ENCODE data around the gene MRPS27.

MRPS27 gene

DNA sequence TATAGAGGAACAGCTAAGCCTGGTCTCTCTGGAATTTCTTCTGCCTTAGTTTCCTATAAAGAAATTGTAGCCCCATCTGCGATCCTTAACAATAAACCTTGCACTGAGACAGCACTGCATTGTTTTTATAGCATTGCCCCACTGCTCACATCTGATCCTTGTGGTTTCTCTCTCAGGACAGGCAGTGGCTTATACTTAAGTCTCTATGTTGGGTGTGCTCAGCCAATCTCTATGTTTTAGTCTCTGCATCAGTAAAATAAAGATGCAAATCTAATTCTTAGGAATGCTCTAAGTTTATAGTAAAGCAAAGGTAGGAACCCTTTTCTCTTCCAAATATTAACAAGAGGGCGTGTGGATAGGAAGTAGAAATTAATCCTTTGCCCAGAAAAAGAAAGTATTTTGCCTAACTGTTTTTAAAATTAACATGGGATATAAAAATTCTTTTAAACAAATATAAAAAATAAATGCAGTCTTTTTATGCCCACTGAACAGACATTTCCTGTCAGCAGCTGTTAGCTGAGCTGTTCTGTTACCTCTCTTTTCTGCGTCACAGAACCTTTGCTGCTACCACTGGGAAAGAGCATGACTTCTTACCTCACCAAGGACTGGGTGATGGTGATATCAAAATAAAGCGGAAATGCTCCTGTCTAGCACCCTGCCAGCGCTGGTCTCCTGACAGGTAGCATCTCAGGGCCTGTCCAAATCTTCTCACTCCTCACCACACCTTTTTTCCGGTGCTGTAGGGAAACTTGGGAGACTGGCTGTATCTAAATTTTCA is 29.5 kb downstream of the MRPS27 start:
- TF ChIP-seq, protein P1, sequence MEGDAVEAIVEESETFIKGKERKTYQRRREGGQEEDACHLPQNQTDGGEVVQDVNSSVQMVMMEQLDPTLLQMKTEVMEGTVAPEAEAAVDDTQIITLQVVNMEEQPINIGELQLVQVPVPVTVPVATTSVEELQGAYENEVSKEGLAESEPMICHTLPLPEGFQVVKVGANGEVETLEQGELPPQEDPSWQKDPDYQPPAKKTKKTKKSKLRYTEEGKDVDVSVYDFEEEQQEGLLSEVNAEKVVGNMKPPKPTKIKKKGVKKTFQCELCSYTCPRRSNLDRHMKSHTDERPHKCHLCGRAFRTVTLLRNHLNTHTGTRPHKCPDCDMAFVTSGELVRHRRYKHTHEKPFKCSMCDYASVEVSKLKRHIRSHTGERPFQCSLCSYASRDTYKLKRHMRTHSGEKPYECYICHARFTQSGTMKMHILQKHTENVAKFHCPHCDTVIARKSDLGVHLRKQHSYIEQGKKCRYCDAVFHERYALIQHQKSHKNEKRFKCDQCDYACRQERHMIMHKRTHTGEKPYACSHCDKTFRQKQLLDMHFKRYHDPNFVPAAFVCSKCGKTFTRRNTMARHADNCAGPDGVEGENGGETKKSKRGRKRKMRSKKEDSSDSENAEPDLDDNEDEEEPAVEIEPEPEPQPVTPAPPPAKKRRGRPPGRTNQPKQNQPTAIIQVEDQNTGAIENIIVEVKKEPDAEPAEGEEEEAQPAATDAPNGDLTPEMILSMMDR (conservative IDR thresholded peaks at IDR 0.05): no peak
- H3K27ac ChIP-seq: no peak overlapping the region

DNA sequence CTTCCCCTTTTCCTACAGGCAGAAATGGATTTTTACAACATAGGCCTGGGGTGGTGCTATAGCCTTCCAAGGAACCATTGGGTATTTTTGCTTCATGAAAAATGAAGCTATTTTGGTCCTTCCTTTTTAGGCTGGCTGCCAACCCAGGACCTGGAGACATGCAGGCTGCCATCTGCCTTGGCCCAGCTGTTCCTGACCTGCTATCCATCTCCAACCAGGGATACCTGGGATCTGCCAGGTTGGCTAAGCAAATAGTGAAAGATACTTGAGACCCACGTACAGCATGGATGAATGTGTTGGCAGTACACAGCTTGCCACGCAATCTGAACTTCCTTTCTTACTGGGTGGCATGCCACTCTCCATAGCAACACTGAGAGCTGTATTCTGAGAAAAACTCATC is 31.1 kb downstream of the MRPS27 start:
- H3K27ac ChIP-seq: no peak overlapping the region
- TF ChIP-seq, protein P1 (conservative IDR thresholded peaks at IDR 0.05): no peak

DNA sequence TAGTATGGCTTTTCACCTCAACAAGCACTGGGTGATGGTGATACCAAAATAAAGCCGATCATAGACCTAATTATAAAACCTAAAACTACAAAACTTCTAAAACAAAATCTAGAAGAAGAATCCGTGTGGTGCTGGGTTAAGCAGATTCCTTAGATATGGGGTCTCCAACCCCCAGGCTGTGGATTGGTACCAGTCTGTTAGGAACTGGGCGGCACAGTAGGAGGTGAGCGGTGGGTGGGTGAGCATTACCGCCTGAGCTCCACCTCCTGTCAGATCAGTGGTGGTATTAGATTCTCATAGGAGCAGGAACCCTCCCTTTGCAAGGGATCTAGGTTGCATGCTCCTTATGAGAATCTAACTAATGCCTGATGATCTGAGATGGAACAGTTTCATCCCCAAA is 33.2 kb downstream of the MRPS27 start:
- TF ChIP-seq, protein P1 (conservative IDR thresholded peaks at IDR 0.05): no peak

GRCh38 chr5:72285424-72285821 is 34.6 kb downstream of the MRPS27 start:
- TF ChIP-seq, protein P1 (conservative IDR thresholded peaks at IDR 0.05): no peak
- no peak overlapping the region for H3K27ac ChIP-seq

More for the DNA sequence above, 33.2 kb downstream of the MRPS27 start:
- H3K27ac ChIP-seq: no peak overlapping the region

GRCh38 chr5:72284559-72285423 is 35.2 kb downstream of the MRPS27 start:
- H3K27ac ChIP-seq: no peak overlapping the region
- TF ChIP-seq, protein P1 (conservative IDR thresholded peaks at IDR 0.05): no peak

DNA sequence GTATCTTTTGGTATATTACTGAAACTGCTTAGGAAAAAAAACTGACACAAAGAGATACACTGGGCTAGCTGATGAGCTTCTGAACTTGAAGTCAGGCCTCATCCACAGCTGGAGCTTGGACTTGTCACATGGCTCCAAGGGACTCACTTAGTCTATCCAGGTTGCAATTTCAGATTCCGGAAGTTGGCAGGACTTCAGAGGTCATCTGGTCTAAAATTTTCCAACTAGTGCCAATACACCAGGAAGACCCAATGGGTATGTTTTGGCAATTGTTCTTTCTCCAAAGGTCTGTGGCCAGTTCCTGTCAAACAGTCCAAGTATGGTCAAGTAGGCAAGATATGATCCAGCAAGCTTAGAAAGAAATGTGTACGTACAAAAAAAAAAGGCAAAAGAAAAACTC is 36.7 kb downstream of the MRPS27 start:
- H3K27ac ChIP-seq: peak overlapping the region; percentile 56; the same call in 1 of the 2 replicates
- TF ChIP-seq, protein P1 (conservative IDR thresholded peaks at IDR 0.05): no peak

DNA sequence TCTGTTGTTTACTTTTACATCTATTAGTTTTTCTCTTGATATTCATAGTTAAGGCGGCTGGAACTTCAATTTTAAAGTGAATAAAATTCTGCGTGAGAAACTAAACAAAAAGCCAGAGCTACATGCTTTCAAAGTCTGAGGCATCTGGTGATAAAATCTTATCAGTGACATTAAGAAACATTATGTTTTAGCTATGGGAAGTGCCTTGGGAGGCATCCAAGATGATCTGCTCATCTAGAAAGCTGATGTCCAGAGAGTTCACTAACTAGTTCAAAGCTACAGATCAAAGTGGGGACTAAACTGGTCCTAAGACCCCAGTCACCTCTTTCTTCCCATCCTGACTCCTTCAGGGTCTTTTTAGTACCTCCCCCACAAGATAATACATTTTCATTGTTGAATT is 37.2 kb downstream of the MRPS27 start:
- TF ChIP-seq, protein P1 (conservative IDR thresholded peaks at IDR 0.05): no peak
- peak overlapping the region; percentile 56 for H3K27ac ChIP-seq

Data from VCaP (cell line).